NCI-H1048 (cell line): Measurements from ENCODE around the gene CORO7.

Experiments used
- DNase-seq: peaks from one replicate; lab custom pipeline; 2025; lab: John Stamatoyannopoulos, UW

The CORO7 gene

DNA sequence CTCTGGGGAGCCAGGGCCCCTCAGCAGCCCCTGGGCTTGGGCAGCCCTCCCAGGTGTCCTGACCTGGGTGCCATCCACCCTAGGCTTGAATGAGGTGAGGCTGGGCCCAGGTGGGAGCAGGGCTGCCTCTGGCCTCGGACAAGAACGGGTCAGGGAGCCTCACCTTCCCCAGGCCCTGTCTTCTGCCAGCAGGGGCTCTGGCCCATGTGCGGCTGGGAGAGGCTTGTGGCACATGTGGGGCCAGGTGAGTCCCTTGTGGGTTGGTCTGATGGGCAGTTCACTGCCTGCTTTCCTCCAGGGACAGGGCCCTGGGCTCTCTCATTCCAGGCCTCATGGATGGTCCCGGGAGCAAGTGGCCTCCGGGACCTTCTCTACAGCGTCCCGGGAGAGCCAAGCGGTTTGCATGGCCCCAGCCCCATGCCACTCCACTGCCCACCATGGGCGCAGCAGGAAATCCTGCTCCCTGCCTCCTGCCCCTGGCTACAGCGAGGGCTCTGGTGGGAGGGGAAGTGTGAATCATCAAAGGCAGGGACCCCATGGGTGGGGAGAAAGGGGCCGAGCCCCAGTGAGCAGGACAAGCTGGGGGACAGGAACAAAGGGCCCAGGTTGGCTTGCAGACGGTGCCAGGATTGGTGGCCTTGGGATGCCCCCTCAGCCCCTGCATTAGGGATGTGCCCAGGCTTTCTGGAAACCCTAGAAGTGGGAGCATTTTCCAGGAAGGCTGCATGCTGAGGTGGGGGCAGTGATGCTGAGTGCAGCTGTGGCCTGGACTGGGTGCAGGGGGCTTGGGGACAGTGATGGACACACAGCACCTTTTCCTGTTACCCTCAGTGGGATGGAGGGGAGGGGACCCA is 32.6 kb downstream of the CORO7 start:
- DNase-seq: no peak

DNA sequence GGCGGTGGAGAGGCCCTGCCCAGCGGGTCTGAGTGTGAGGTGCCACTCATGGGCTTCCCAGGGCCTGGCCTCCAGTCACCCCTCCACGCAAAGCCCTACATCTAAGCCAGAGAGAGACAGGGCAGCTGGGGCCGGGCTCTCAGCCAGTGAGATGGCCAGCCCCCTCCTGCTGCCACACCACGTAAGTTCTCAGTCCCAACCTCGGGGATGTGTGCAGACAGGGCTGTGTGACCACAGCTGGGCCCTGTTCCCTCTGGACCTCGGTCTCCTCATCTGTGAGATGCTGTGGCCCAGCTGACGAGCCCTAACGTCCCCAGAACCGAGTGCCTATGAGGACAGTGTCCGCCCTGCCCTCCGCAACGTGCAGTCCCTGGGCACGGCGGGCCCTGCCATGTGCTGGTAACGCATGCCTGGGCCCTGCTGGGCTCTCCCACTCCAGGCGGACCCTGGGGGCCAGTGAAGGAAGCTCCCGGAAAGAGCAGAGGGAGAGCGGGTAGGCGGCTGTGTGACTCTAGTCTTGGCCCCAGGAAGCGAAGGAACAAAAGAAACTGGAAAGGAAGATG is 33.5 kb downstream of the CORO7 start:
- DNase-seq: no peak

- no peak for DNase-seq
Measured at GRCh38 chr16:4381935-4382794, 34.2 kb downstream of the CORO7 start.

DNA sequence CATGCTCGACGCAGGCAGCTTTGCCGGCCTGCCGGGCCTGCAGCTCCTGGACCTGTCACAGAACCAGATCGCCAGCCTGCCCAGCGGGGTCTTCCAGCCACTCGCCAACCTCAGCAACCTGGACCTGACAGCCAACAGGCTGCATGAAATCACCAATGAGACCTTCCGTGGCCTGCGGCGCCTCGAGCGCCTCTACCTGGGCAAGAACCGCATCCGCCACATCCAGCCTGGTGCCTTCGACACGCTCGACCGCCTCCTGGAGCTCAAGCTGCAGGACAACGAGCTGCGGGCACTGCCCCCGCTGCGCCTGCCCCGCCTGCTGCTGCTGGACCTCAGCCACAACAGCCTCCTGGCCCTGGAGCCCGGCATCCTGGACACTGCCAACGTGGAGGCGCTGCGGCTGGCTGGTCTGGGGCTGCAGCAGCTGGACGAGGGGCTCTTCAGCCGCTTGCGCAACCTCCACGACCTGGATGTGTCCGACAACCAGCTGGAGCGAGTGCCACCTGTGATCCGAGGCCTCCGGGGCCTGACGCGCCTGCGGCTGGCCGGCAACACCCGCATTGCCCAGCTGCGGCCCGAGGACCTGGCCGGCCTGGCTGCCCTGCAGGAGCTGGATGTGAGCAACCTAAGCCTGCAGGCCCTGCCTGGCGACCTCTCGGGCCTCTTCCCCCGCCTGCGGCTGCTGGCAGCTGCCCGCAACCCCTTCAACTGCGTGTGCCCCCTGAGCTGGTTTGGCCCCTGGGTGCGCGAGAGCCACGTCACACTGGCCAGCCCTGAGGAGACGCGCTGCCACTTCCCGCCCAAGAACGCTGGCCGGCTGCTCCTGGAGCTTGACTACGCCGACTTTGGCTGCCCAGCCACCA is 35.1 kb downstream of the CORO7 start:
- DNase-seq: no peak

GRCh38 chr16:4380119-4381063 is 36.0 kb downstream of the CORO7 start:
- DNase-seq: no peak

DNA sequence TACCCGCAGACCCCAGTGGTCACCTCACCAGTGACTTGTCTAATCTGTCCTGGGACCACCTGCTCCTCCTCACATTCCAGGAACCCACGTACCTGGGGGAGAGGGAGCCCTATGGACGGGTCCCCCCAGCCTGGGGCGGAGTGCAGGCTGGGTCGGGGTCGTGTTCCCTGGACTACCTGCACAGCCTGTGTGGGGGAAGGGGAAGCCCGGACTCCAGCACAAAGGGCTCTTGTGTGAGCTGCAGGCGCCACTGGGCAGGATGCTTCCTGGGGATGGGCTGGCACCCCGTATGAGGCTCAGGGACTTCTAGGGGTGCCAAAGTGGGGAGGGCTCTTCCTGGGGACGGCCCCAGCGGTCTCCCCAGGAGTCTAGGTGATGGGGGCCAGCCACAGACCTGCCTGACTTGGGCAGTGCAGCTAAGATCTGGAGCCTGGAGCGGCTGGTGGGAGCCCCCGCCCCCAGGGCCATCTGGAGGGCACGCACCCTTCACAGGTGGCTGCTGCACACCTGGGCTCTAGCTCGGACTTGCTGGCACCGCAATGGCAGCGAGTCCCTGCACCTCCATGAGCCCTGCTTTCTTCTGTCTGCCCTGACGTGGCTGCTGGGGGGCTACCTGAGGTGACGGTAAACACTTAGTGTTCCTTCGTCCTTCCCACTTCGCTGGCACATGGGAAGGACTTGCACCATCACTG is 37.3 kb downstream of the CORO7 start:
- DNase-seq: no peak

- no peak for DNase-seq
Measured at GRCh38 chr16:4378161-4378666, 38.2 kb downstream of the CORO7 start.

- no peak for DNase-seq
Measured at GRCh38 chr16:4377573-4378154, 38.7 kb downstream of the CORO7 start.

GRCh38 chr16:4376893-4377572 is 39.4 kb downstream of the CORO7 start:
- no peak for DNase-seq

DNA sequence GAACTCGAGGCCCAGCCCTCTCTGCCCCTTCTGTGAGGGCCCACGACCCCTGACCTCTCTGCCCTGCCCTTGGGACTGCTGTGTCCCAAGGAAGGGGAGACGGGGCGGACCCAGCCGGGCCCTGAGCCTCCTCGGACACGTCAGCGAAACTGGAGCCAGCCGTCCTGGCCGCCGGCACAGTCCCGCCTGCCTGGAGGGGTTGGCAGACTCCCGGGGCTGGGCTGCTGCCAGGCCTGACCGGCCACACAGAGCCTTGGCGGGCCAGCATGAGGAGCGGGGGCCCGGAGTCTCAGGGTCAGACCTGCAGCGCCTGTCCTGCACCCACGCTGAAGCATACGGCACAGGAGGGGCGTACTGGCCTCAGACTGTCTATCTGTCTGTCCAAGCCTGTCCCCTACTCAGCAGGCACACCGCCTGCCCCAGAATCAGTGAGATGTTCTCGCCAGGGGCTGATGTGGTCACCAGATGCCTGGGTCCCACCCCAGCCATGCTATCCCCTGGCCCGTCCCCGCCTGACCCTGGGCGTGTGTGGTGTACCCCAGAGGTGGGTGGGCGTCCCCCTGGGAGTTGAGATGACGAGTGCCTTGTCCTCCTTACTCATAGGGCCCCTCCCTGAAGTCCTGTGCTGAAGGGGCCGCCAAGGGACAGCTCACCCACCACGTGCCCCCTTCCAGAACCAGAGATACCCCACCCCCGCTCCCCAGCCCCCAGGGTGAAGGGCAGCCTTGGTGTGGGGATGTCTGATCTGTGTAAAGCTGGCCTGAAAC is 40.1 kb downstream of the CORO7 start:
- no peak for DNase-seq

- DNase-seq: no peak
Measured at GRCh38 chr16:4375717-4376116, 40.7 kb downstream of the CORO7 start.

DNA sequence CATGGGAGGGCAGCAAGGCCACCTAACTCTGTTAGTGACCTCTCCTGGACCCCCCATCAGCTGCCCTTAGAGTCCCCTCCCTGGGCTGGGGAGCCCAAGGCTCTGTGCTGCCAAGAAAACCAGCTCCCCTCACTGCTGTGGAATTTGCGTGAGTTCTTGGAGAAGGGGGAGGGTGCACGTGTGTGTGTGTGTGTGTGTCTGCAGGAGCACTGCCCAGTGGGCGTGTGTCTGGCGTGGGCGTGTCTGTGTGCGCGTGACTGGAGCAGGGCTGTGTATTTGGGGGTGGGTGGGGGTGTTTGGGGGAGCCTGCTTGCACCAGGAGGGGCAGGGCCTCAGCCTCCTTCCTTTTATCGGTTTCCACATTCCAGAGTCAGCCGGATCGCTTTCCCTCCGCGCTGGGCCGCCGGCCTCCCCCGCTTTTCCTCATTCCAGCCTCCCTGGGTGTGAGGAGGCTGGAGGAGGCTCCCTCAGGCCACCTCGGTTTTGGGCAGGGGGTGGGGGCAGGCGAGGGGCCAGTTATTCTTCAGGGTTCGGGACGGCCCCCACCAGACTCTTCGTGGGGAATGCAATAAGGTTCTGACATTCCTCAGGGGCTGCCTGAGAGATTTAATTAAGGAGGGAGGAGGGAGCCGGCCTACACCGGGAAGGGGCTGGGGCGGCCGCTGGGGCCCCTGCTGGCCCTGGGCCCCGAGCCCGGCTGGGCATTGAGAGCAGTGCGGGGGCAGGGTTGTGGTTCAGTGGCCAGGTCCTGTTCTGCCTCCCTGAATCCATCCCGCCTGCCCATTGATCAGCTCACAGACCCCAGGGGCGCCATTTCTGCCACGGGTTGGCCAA is 42.3 kb downstream of the CORO7 start:
- no peak for DNase-seq

DNA sequence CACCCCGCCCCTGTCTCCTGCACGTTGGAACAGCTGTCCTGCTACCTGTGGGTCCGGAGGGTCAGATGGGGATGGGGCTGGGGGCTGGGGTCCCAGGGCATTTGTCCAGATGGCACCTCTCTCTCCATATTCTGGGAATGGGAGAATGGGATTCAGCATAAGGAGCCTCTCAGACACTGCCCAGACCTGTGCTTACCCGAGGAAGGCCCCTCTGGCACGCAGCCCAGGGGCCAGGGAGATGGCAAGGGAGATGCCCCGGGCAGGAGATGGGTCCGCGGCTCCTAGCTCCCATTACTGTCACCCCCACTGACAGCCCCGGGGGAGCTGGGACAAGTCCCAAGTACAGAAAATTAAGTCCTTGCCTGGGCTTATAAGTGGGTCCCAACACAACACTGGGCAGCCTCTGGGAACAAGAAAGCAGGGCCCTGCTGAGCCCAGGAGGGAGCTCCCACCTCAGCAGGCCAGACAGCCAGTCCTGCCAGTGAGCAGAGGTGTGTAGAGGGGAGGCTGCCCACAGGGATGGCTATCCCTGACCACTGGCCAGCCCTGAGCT is 43.0 kb downstream of the CORO7 start:
- DNase-seq: no peak

- no peak for DNase-seq
Measured at GRCh38 chr16:4372578-4373355, 43.6 kb downstream of the CORO7 start.

GRCh38 chr16:4372001-4372577 is 44.3 kb downstream of the CORO7 start:
- no peak for DNase-seq
